HG02610 (cell line): ENCODE results near the gene UBE2E2.

Experiments
- ATAC-seq: cut with Tn5 transposase; IDR thresholded peaks from one replicate; pipeline ENCODE4 v1.9.1; 2021; ENCODE audit warnings: mild to moderate bottlenecking, moderate library complexity; ENCODE audit not compliant: unreplicated experiment

UBE2E2 gene

DNA sequence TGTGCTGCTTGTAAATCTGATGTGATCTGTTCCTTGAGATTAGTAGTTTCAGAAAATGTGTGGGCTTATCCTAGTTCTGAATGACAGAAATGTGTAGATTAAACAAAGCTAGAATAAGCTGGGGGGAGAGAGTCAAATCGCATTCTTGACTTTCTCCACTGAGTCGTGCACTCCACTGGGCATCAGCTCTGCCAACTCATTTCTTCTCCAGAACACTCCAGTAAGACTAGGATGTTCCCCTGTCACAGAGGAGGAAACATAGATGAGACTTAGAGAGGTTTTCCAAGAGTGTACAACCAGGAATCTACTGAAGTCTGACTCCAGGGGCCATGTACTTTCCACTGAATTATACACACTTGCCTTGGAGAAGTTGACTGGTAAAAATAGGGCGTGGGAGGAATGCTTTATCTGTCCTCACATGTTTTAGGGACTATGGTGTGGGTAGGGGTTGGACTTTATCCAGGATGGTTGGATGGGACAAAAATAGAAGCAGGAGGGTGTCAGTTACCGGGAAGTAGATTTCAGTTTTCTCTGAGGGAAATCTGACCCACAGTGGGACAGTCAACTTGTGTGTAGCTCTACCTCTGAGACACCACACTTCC is 298.2 kb downstream of the UBE2E2 start:
- no peak for ATAC-seq

DNA sequence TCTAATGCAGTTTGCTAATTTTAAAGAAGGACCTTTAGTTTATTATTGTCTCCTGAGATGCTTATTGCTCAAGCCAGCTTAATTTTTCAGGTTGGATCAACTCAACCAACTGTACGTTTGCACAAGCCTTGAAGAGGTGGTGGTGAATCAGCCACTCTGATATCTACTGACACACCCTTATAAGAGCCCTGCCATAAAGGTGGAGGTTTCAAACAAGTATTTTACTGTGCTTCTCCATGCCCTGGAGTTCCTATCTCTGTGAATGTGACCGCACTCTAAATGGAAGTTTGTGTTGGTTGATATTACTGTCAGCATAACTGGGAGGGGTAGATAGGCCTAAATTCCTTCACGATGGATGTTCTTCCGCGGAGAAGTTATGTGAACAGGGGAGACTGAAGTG is 305.3 kb downstream of the UBE2E2 start:
- no peak for ATAC-seq

DNA sequence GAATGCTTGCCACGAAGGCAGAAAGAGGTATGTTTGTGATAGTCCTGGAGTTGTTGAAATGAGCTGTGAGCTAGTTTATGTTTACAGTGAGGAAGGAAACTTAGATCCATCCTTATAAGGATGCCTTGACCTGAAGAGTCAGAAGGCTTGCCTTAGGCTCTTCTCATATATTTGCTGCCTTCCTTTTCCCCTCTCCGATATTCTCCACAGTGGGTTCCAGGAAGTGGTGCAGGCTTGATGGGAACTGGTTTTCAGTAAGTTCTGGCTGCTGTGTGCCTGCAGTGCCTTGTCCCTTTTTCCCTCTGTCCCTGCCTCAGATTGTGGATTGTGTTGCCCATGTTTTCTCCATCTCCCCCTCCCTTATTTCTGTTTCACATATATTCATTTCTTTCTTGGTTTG is 315.3 kb downstream of the UBE2E2 start:
- no peak for ATAC-seq

DNA sequence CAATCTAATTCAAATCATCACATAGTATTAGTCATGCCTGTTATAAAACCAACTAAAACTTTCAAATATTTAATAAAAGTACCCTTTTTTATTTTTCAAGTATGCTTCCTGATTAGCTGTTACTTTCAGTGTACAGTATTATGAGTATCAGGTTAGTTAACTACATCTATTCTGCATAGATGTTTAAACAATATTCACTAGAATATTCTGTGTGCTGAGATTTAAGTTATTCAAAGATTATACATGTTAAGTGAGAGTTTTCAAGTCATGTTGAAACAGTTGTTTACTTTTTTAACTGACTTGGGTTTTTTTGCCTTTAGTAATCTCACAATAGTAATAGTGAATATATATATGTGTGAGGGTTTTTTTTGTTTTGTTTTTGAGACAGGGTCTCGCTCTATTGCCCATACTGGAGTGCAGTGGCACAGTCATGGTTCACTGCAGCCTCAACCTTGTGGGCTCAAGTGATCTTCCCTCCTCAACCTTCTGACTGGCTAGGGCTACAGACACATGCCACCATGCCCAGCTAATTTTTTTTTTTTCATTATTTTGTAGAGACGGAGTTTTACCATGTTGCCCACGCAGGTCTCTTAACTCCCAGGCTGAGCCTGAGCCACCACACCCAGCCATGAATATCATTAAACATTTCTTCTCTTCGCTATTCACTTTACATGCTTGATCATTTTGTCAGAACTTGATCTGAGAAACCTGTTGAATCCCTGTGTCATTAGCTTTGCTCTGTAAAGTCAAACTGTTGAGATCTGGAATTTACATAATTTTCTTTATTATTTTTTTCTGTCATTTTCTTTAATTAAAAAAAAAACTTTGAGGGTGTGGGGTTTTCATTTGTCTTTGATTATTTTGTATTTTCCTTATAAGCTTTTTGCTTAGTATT is 316.4 kb downstream of the UBE2E2 start:
- peak; percentile 77 for ATAC-seq

DNA sequence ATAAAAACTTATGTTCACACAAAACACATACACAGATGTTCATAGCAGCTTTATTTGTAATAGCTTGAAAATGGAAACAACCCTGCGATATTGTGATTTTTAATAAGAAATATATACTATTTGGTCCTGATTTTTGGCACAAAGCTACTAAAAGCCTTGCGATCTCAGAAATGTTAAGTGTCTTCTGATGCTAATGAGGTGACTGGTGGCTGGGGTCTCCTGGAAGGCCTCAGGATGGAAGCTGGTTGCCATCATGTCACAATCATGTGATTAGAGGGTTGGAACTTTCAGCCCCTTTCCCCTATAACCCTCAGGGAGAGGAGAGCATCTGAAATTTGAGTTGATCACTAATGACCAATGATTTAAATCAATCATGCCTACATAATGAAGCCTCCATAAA is 324.2 kb downstream of the UBE2E2 start:
- no peak for ATAC-seq

DNA sequence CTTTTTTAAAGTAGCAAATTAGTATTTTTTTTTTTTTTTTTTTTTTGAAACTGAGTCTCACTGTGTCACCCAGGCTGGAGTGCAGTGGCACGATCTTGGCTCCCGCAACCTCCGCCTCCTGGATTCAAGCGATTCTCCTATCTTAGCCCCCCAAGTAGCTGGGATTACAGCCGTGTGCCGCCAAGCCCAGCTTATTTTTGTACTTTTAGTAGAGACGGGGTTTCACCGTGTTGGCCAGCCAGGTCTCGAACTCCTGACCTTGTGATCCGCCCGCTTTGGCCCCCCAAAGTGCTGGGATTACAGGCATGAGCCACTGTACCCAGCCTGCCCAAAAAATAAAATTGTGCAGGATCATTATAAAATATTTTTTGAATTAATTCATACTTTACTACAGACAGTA is 330.5 kb downstream of the UBE2E2 start:
- no peak for ATAC-seq

DNA sequence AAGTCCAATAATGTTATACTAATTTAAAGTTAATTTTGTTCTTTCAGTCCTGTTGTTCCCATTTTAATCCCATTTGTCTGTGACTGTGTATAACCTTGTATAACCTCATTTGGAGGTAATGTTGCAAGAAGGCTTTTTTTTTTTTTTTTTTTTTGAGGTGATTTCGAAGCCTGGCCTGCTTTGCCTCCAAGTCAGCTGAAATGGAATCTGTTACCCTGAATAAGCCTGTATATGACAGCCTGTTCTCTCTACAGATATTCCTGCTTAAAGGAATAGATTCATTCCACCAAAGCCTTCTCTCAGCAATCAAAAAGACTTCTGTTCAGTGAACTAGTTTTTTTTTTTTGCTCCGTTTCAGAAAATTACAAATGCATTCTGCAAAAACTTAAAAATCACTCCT is 330.9 kb downstream of the UBE2E2 start:
- no peak for ATAC-seq

DNA sequence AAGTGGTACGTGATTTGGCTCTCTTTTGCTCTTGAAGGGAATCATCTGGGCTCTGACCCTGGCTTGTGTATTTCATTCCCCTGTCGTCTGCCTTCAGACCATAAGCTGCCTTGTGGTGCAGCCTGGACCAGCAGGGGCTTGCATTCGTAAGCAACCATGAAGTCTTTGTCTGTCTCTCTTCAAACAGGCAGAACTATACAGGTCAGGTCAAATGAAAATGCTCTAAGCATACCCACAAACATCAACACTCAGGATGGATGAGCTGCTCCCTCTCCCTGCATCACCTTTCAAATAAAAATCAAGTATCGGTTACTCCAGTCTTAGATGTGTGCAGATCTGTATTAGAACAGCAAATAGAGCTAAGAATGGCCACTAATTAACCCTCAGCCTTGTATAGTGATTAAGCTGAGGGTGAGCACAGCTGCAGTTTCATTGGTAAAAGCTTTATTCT is 334.0 kb downstream of the UBE2E2 start:
- no peak for ATAC-seq

DNA sequence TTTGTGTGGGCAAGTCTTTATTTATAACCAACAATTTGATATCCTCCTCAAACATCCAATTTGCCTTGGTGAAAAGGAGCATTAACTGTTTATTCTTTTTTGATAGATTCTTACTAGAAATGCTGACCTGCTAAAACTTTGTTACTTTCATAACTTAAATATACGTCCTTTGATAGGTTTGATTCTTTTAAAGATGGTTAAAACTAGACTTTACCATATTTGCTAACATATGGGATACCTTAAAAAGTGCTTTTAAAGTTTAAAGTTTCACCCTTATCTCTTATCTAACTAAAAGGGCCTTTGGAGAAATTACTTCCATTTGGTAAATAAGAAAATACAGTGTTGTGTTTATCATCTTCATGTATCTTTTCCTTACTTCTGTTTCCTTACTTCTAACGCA is 336.1 kb downstream of the UBE2E2 start:
- ATAC-seq = no peak

DNA sequence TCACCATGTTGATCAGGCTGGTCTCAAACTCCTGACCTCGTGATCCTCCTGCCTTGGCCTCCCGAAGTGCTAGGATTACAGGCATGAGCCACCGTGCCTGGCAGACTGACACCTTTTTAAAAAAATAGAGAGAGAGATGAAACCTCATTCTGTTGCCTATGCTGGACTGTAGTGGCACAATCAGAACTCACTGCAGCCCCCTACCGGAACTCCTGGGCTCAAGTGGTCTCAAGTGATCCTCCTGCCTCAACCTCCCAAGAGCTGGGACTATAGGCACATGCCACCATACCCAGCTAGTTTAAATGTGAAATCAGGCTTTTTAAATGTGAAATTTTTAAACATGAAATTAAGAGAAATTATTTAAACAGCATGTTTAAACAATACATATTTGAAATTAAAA is 337.5 kb downstream of the UBE2E2 start:
- ATAC-seq = no peak

DNA sequence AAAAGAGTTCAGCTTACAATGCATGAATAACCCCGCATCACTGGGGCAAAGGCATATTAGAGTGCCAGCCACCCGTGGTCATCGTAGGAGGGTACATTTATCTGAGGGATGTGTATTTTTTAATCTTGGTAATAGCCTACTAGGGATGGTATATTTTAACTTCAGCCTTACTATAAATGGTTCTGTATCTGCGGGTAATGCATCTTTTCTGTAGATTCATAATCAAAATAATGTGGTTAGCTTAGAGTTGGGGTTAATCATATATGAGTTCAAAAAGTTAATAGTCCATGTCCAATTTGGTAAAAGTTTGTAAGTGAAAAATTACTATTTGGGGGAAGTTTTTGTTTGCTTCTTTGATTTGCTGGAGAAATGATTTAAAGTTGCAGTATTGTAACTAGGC is 339.0 kb downstream of the UBE2E2 start:
- ATAC-seq = no peak

DNA sequence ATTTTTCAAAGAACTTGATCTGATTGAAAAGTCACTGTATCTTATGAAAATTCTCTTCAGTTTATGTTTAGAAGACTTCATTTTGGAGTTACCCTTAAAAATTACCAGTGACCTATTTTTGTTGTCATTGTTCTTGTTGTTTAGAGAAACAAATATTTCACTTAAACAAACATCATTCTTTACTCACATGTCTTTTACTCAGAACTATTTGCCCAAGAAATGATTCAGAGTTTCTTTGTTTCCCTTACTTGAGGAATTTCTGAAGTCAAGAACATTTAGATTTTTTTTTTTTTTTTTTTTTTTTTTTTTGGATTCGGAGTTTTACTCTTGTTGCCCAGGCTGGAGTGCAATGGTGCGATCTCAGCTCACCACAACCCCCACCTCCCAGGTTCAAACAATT is 343.1 kb downstream of the UBE2E2 start:
- ATAC-seq = no peak

DNA sequence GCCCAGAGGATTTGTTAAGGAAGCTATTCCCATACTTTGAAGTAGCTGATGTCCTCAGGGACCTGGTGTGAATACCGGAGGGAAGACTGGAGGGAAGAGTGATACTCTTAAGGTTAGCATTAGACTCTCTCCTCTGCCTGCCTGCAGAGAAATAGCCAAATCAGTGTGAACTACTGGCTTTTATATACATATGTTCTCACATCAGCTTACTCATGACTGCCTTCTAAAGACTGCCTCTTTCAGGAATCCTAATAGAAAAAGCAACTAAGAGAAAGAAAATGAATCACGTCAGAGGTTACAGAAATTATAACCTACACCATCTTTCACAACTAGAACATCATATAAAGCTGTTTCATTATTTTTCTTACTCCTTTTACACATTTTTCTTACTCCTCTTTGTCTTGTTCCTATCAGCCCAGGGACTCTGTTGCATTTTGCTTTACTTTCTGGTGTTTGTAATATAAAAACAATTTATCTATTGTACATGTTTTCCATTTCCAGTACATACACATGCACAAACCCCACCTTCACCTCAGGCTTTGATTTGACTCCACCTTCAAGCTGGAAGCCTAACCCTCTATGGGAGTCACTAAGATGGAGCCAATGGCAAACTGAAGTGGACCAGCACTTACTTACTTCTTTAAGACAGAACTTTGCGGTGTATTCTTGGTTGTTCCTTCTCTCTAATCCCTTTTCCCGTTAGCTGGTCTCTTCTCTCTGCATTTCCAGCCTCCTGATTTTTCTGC is 345.0 kb downstream of the UBE2E2 start:
- no peak for ATAC-seq

DNA sequence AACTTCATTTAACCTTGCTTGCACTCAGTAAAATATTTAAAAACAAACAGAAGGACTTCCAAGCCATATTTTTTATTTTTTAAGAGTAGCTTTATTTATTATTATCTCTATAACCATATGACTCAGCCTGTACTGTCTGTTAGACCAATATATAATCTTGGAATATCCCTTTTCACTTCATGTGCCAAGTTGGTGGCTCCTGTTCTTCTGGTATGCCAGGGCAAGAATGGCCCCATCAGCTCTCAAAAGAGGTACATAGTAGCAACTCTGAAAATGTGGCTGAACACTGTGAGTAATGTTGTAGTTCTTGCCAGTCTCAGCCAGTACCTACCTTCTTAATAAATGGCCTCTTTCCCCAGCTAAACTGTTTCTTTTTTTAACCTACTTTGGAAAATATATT is 345.6 kb downstream of the UBE2E2 start:
- no peak for ATAC-seq

DNA sequence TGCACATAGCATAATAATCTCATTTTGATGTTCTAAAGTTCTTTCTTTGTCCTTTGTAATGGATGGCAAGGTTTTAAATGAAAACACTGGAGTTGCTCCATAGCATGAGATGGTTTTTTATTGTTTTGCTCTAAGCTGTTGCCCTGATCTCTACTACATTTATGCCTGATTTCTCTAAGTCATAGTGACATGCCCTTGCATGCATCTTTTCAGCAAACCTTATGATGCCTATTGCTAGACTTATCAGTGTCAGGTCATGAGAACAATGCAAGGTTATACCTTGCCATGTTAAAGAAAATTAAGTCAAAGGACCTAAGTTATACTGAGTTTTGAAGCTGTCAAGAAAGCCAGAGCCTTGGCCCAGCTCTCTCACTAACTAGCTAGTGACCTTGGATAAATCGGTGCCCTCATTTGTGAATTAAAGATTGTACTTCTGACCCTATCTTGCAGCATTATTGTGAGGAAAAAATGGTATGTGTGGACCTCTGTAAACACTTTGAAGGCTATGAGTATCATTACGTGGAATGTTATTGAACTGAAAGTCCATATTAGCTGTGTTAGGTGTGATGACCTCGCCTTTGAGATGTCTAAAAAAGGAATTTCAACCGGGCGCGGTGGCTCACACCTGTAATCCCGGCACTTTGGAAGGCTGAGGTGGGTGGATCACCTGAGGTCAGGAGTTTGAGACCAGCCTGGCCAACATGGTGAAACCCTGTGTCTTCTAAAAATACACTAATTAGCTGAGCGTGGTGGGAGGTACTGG is 346.2 kb downstream of the UBE2E2 start:
- ATAC-seq = no peak

DNA sequence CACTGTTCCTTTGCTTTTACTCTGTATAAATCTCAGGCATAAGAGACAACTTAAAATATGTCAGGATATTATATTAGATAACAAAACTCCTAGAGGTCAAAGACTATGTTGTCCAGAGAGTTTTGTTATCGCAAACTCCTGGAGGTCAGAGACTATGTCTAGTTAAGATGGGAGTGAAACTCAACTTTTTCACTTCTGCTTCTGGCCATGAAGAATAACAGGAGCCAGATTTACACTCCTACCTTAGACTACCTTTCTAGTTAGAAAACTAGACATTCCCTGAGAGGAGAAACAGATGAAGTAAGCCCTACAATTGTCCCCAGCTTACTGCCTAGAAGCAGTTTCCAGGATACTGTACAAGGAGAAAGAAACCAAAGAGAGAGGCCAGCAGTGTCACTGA is 347.3 kb downstream of the UBE2E2 start:
- ATAC-seq = peak; percentile 78

DNA sequence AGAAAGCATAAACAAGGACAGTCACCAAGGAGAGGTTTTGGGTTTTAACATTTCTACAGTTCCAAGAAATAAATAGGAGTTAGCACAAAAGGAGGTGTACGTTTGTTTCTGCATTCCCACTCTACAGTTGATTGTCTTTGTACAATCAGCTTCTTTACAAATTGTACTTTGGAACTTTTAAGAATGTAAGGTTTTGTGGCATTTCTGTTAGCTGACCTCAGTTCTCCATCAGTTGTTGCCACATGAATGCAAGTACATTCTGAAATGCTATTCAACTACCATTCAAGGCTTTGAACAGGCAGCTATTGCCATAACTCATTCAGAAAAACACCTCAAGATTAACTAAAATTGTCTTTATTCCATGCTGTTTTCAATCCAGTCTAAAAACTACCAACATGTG is 349.4 kb downstream of the UBE2E2 start:
- ATAC-seq = no peak

DNA sequence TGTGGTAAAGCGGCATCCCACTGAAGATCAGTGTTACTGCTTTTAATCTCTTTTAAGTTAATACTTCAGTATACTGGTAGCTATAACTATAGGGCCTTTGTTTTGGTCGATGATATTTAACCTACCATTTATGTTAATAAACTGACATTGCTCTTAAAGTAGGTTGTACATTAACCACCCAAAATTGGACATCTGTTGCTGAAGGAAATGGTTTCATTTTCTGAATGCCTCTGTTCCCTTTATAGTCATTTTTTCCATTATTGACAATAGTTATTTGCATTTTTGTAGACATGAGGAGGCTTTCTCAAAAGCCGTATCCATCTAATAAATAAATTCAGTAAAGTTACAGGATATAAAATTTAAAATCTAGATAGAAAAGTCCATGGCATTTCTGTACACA is 350.2 kb downstream of the UBE2E2 start:
- no peak for ATAC-seq

DNA sequence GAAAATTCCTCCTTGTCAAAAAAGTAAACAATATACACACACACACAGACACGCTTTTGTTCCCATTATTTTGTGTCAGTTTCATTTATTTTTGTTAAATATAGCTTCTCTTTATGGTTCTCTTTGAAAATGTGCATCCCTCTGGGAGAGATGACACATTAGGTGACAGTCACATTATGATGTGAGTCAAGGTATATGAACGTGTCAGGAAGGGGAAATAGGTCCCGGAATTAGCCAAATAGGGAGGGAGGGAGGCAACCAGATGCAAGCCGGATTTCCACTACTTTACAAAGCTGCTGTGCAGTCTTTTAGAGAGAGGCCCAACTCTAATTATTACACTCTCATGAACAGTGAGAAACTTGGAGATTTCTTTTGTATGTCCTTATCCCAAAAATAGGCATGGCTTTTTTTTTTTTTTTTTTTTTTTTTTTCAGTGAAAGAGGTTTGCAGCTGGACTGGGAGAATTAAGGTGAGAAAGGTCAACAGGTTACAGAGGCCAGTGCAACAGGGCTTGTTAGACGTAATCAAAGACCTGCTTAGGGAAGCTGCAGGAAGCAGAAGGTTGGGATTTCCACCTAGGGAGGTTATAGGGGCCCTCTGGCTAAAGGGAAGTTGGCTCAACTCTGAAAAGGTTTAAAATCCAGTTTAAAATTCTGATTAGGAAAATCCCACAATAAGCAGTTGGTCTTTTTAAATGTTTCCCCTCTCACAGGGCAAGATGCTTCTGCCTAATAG is 362.1 kb downstream of the UBE2E2 start:
- ATAC-seq = no peak

DNA sequence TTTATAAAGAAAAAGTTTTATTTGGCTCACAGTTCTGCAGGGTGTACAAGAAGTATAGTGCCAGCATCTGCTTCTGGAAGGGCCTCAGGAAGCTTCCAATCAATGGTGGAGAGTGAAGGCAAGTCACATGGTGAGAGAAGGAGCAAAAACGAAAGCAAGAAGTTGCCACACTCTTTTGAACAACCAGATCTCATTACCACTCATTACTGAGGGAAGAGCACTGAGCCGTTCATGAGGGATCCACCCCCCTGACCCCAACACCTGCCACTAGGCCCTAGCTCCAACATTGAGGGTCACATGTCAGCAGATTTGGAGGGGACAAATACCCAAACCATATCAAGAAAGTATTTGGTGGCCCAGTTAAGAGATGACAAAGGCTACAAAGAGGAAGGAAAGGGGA is 363.4 kb downstream of the UBE2E2 start:
- ATAC-seq = no peak
